ENCODE data around the gene CFAP57. TPM values are rescaled to one million over a fixed set of nuclear protein-coding genes. Genes with fewer than 3 reads are reported as not detected.

The CFAP57 gene
- total and polyA plus RNA-seq, 9 donors, result 0.13 to 13.2 (median 0.71) TPM

- Histone ChIP-seq H3K4me3 (no peak overlapping the region), H3K36me3 (no peaks in the 10 kb centered on the region), H3K4me1 (ENCODE audit: insufficient read depth) (peaks cover 26% of the 10 kb centered on the region), H3K27me3 (no peaks in the 10 kb centered on the region), H3K27ac (no peak overlapping the region), H3K9me3 (no peaks in the 10 kb centered on the region)
- intact Hi-C loops (cut with DNase I), result no loop called here
- WGBS, 3 donors, result 79 to 95% (median 93%) methylated on average over 2 of the region's 2 CpGs
- no peak for DNase-seq
- TF ChIP-seq CTCF (IDR thresholded peaks at IDR 0.05) (no peak), EP300 (IDR thresholded peaks at IDR 0.05) (no peak)
Observed at GRCh38 chr1:43293176-43293575, 121.0 kb downstream of the CFAP57 start.

- Histone ChIP-seq H3K4me3 (no peak overlapping the region), H3K27me3 (no peaks in the 10 kb centered on the region), H3K36me3 (no peaks in the 10 kb centered on the region), H3K9me3 (no peaks in the 10 kb centered on the region), H3K4me1 (ENCODE audit: insufficient read depth) (peaks cover 18% of the 10 kb centered on the region), H3K27ac (no peak overlapping the region)
- TF ChIP-seq POLR2A (IDR thresholded peaks at IDR 0.05) (peak; percentile 12), CTCF (IDR thresholded peaks at IDR 0.05) (no peak)
- no peak for DNase-seq
- 85 to 87% (median 86%) methylated on average over 7 of the region's 7 CpGs for WGBS, 3 donors
- intact Hi-C loops (cut with DNase I), result no loop called here
Observed at GRCh38 chr1:43293896-43294760, 122.0 kb downstream of the CFAP57 start.

- Histone ChIP-seq H3K9me3 (no peaks in the 10 kb centered on the region), H3K36me3 (no peaks in the 10 kb centered on the region), H3K27me3 (no peaks in the 10 kb centered on the region), H3K27ac (peak overlapping the region; percentile 18 to 39), H3K4me3 (no peak overlapping the region), H3K4me1 (ENCODE audit: insufficient read depth) (peaks cover 13% of the 10 kb centered on the region)
- TF ChIP-seq EP300 (IDR thresholded peaks at IDR 0.05) (no peak), CTCF (IDR thresholded peaks at IDR 0.05) (no peak)
- intact Hi-C loops (cut with DNase I), result no loop called here
- 82 to 92% (median 86%) methylated on average over 8 of the region's 8 CpGs for WGBS, 3 donors
- DNase-seq, result no peak
Observed at GRCh38 chr1:43294761-43295160, 122.6 kb downstream of the CFAP57 start.

DNA sequence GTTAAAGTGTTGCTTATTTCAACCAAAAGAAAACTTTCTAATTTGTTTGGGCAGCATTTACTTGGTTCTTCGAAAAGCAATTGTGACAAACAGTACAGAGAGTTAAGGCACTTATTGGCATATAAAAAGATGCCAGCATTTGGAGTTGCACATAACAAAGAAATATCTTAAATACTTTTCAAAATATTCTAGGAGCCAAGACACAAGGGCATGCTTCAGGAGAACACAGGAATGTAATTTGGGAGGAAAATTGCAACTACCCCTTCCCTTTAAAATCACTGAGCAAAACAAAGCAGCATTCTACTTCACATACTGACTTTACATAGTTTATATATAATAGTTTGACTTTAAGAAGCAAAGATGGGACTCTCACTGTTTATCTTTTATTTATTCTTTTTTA is 124.1 kb downstream of the CFAP57 start:
- no peaks in the 10 kb centered on the region for H3K27me3 ChIP-seq
- H3K27ac ChIP-seq, result no peak overlapping the region
- H3K36me3 ChIP-seq, result no peaks in the 10 kb centered on the region
- no peak overlapping the region for H3K4me3 ChIP-seq
- no peak for TF ChIP-seq POLR2A (IDR thresholded peaks at IDR 0.05)
- no peak for TF ChIP-seq EP300 (IDR thresholded peaks at IDR 0.05)
- no peak for TF ChIP-seq CTCF (IDR thresholded peaks at IDR 0.05)
- DNase-seq, result no peak
- 1 to 21% (median 9%) methylated on average over 1 of the region's 1 CpG for WGBS, 3 donors
- intact Hi-C loops (cut with DNase I), result no loop called here
- H3K4me1 ChIP-seq (ENCODE audit: insufficient read depth), result peaks cover 12% of the 10 kb centered on the region
- no peaks in the 10 kb centered on the region for H3K9me3 ChIP-seq

Data from ovary (tissue), 9 donors.